OCI-LY3 (cell line): ENCODE data around the gene TMEM163.

Experiments used
- H2AFZ ChIP-seq: fragments of 200-600, 300-600 bp; shearing (Covaris generic); 2 replicates; pipeline ENCODE4 v1.6.0; 2014; ENCODE audit warnings: antibody characterized with exemption, low read depth, low read length
- H3K27ac ChIP-seq: fragments of 200-600, 300-600 bp; sonication (generic); 2 replicates; pipeline ENCODE4 v1.5.1; 2014; ENCODE audit warnings: mild to moderate bottlenecking, low read length, moderate library complexity, mixed read lengths
- H3K27me3 ChIP-seq: fragments of 200-600, 300-600 bp; sonication (generic); 2 replicates; pipeline ENCODE4 v1.6.1; 2014; ENCODE audit warnings: low read depth, low read length, mixed read lengths
- H3K36me3 ChIP-seq: fragments of 200-600, 300-600 bp; sonication (generic); replicated peaks from 2 replicates; pipeline ENCODE3; 2014; ENCODE audit warnings: low read depth, low read length, mixed read lengths
- H3K4me1 ChIP-seq: fragments of 300-600, 200-600 bp; sonication (generic); 2 replicates; pipeline ENCODE4 v1.6.1; 2014; ENCODE audit warnings: low read length, mixed read lengths
- H3K4me2 ChIP-seq: fragments of 200-600, 300-600 bp; sonication (generic); 2 replicates; pipeline ENCODE4 v1.6.1; 2014; ENCODE audit warnings: low read length, mixed read lengths
- H3K4me3 ChIP-seq: fragments of 300-600, 200-600 bp; sonication (generic); 2 replicates; pipeline ENCODE4 v1.5.1; 2014; ENCODE audit warnings: antibody characterized with exemption, mild to moderate bottlenecking, low read length, moderate library complexity
- H3K79me2 ChIP-seq: fragments of 300-600, 200-600 bp; shearing (Covaris generic); 2 replicates; pipeline ENCODE4 v1.6.1; 2014; ENCODE audit warnings: mild to moderate bottlenecking, low read length, mixed read lengths
- H3K9ac ChIP-seq: fragments of 300-600, 200-600 bp; shearing (Covaris generic); 2 replicates; pipeline ENCODE4 v1.6.0; 2014; ENCODE audit warnings: mild to moderate bottlenecking, low read length, moderate library complexity
- H3K9me3 ChIP-seq: fragments of 200-600, 300-600 bp; shearing (Covaris generic); 2 replicates; pipeline ENCODE4 v1.6.1; 2014; ENCODE audit warnings: low read length, mixed read lengths; ENCODE audit not compliant: insufficient read depth
- H4K20me1 ChIP-seq: fragments of 200-600, 300-600 bp; sonication (generic); 2 replicates; pipeline ENCODE4 v1.6.1; 2016; ENCODE audit warnings: low read length, mixed read lengths; ENCODE audit not compliant: insufficient read depth
- EZH2phosphoT487 ChIP-seq: fragments of 200-600 bp; shearing (Covaris generic); IDR thresholded peaks from 2 replicates; pipeline ENCODE4 v1.6.1; 2018; ENCODE audit warnings: antibody characterized with exemption, mixed run types, low read depth
- TF ChIP-seq, protein P1 (sequence below): fragments of 200-600, 300-600 bp; sonication (generic); IDR thresholded peaks from 2 replicates; pipeline ENCODE4 v1.5.1; 2014; ENCODE audit warnings: antibody characterized with exemption, low read length, low read depth

TMEM163 gene

DNA sequence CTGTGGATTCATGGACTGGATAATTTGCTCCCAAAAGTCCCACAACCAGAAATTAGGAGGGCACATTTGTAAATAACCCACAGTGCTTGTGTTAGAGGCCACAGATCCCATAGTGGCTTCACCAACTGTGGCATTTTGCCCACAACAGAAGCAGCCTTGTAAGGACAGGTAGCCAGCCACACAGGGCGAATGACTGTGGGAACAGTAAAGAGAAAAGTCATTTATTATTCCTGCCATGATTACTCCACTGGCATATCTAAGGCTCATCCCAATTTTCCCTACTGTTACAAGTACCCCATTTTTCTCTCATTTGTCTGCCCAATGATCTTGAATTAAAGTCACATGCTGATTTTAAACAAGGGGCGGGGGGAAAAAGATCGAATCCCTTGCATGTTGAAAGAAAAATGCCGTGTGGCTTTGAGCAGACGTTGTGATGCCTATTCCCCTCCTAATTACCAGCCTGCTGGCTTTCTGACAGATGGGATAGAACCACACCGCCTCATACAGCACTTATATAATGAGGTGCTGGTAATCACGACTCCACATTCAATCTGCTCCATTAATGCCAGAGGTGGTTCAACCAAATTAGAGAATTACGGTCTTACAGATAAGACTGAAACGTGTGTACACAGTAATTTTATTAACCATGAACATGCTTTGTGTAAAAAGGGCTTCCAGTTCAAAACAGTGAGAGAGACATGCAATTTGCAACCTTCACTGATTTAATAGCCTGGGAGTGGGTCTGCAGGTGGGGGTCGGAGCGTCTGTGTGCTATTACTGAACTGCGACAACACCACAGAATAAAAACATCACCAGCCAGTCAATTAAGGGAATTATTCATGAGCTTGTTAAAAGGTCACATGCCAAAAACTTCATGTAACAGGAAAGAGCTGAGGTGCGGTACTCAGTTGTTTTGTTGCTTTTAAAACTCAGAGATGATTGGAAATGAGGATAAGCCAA, 196.0 kb downstream of the TMEM163 start:
- H2AFZ ChIP-seq, result no peak overlapping the region
- H4K20me1 ChIP-seq, result 0 out of 2 replicates have a peak, but pooled peaks cover 8% of the 10 kb centered on the region
- H3K4me2 ChIP-seq, result no peak overlapping the region
- H3K79me2 ChIP-seq, result no peaks in the 10 kb centered on the region
- H3K27ac ChIP-seq, result no peak overlapping the region
- TF ChIP-seq, protein P1, sequence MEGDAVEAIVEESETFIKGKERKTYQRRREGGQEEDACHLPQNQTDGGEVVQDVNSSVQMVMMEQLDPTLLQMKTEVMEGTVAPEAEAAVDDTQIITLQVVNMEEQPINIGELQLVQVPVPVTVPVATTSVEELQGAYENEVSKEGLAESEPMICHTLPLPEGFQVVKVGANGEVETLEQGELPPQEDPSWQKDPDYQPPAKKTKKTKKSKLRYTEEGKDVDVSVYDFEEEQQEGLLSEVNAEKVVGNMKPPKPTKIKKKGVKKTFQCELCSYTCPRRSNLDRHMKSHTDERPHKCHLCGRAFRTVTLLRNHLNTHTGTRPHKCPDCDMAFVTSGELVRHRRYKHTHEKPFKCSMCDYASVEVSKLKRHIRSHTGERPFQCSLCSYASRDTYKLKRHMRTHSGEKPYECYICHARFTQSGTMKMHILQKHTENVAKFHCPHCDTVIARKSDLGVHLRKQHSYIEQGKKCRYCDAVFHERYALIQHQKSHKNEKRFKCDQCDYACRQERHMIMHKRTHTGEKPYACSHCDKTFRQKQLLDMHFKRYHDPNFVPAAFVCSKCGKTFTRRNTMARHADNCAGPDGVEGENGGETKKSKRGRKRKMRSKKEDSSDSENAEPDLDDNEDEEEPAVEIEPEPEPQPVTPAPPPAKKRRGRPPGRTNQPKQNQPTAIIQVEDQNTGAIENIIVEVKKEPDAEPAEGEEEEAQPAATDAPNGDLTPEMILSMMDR, result no peak
- no peak for TF ChIP-seq EZH2phosphoT487
- H3K27me3 ChIP-seq, result no peaks in the 10 kb centered on the region
- no peak overlapping the region for H3K4me3 ChIP-seq
- H3K36me3 ChIP-seq, result peaks cover 5% of the 10 kb centered on the region
- no peak overlapping the region for H3K9ac ChIP-seq
- no peaks in the 10 kb centered on the region for H3K9me3 ChIP-seq
- H3K4me1 ChIP-seq, result no peaks in the 10 kb centered on the region

DNA sequence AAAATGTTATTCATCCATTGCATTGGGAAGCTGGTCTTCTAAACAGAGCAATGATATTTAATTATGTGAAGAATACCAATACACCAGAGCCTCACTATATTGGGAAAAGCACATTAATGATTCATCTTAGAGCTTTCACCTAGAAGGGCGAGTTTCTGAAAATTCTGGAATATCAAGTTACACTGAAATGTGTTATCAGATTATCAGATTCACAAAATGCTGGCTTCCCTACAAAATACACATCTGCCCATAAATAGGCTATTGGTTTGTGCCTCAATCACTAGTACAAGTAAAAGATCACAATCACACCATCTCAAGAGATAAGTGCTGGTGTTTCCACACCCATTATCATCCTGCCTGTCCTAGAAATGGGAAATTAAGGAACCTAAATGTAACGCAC, 200.7 kb downstream of the TMEM163 start:
- 0 out of 2 replicates have a peak, but pooled peaks cover 8% of the 10 kb centered on the region for H4K20me1 ChIP-seq
- H3K27ac ChIP-seq, result no peak overlapping the region
- no peaks in the 10 kb centered on the region for H3K36me3 ChIP-seq
- no peaks in the 10 kb centered on the region for H3K27me3 ChIP-seq
- no peak for TF ChIP-seq EZH2phosphoT487
- TF ChIP-seq, protein P1, result no peak
- no peak overlapping the region for H3K4me2 ChIP-seq
- no peaks in the 10 kb centered on the region for H3K4me1 ChIP-seq
- no peak overlapping the region for H3K9ac ChIP-seq
- no peaks in the 10 kb centered on the region for H3K79me2 ChIP-seq
- no peak overlapping the region for H2AFZ ChIP-seq
- H3K4me3 ChIP-seq, result no peak overlapping the region
- H3K9me3 ChIP-seq, result no peaks in the 10 kb centered on the region

DNA sequence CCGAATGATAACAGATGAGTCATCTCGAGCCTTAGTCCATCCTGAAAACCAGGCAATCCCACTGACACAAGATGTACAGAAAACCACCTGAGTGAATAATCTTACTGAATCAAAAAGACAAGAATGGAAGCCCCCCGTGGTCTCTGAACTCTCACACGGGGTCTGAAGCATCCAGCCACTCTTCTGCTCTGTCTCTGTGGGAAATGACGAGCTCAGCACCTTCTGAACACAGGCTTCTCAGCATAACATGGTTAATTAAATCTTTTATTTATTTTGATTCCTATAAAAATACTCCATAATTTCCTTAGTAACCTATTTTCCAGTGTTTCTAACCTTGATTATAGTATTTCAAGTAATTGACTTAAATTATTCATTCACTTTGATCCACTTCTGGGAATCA, 203.7 kb downstream of the TMEM163 start:
- Histone ChIP-seq H3K4me2 (no peak overlapping the region), H3K79me2 (no peaks in the 10 kb centered on the region), H3K9ac (no peak overlapping the region), H3K4me3 (no peak overlapping the region), H4K20me1 (0 out of 2 replicates have a peak, but pooled peaks cover 2% of the 10 kb centered on the region), H3K9me3 (no peaks in the 10 kb centered on the region), H3K27me3 (no peaks in the 10 kb centered on the region), H2AFZ (no peak overlapping the region), H3K27ac (no peak overlapping the region), H3K4me1 (no peaks in the 10 kb centered on the region), H3K36me3 (no peaks in the 10 kb centered on the region)
- TF ChIP-seq, protein P1, result no peak
- TF ChIP-seq EZH2phosphoT487, result no peak

DNA sequence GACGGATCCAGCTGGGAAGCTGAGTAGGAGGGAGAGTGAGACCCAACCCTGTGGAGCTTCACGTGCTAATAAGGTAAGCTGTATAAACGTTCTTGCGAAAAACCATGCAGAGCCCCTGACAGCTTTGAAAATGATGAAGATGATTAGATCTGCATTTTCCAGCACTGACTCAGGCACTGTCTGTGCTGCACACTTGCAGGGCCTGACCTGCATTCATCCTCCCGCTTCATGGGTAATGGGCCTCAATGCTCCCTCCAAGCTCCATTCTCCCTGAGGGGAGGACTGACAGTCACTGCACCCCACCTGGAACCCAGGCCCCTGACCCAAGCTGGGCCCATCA, 205.4 kb downstream of the TMEM163 start:
- Histone ChIP-seq H3K27ac (no peak overlapping the region), H4K20me1 (peaks cover 4% of the 10 kb centered on the region; the same call in 1 of the 2 replicates), H3K79me2 (no peaks in the 10 kb centered on the region), H3K9me3 (no peaks in the 10 kb centered on the region), H3K4me2 (no peak overlapping the region), H3K36me3 (no peaks in the 10 kb centered on the region), H3K9ac (no peak overlapping the region), H3K27me3 (no peaks in the 10 kb centered on the region), H3K4me3 (no peak overlapping the region), H2AFZ (no peak overlapping the region), H3K4me1 (no peaks in the 10 kb centered on the region)
- TF ChIP-seq, protein P1, result no peak
- no peak for TF ChIP-seq EZH2phosphoT487
